HG03175 (cell line): ENCODE measurements around the gene PNPLA7.
"Not testable (repeated sequence)": the region's sequence is repeated elsewhere in the genome, so short reads cannot be mapped to it uniquely, and the experiment has no call there.

ENCODE experiments used
- ATAC-seq: cut with Tn5 transposase; IDR thresholded peaks from one replicate; pipeline ENCODE4 v1.9.1; 2021; ENCODE audit warnings: mild to moderate bottlenecking, moderate library complexity; ENCODE audit not compliant: unreplicated experiment

The PNPLA7 gene

DNA sequence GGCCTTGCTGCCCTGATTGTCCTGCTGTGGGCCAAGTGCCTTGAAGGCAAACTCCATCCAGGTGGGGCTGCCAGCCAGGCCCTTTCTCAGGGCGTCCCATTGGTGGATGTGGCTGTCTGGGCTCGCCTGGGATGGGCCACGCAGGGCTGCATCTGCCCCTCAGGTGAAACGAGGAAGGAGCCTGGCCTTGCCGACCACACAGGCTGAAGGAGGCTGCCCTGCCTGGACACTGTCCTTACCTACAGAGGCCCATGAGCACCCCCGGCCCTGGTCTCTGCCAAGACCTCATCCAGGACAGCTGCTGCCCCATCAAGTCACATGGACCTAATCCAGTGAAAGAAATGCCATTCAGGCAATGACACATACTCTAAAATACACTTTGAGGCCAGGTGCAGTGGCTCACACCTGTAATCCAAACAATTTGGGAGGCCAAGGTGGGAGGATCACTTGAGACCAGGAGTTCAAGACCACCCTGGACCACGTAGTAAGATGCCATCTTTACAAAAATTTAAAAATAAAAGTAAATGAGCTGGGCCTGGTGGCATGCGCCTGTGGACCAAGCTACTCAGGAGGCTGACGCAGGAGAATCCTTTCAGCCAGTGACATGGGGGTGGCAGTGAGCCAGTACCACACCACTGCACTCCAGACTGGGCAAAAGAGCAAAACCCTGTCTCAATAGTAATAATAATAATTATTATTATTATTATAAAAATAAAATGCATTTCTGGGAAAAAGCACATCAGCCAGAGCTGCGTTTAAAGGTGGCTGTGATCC, 33.9 kb downstream of the PNPLA7 start:
- no peak for ATAC-seq

DNA sequence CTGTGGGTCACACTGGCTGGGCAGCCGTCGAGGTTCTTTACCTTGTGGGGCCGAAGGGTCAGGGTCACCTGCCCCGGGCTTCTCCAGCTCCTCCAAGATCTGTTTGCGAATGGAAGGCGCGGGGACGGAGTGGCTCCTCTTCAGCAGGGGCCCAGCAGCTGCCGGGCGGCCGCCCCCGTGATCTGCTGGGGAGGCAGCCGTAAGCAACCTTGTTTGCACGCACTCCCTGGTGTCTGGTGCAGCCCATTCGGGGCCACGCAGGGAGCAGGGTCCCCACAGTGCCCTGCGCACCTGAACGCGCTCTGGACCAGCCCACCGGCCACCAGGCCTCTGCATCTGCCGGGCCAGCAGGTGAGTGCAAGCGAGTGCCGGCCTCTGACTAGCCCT, 34.9 kb downstream of the PNPLA7 start:
- no peak for ATAC-seq

DNA sequence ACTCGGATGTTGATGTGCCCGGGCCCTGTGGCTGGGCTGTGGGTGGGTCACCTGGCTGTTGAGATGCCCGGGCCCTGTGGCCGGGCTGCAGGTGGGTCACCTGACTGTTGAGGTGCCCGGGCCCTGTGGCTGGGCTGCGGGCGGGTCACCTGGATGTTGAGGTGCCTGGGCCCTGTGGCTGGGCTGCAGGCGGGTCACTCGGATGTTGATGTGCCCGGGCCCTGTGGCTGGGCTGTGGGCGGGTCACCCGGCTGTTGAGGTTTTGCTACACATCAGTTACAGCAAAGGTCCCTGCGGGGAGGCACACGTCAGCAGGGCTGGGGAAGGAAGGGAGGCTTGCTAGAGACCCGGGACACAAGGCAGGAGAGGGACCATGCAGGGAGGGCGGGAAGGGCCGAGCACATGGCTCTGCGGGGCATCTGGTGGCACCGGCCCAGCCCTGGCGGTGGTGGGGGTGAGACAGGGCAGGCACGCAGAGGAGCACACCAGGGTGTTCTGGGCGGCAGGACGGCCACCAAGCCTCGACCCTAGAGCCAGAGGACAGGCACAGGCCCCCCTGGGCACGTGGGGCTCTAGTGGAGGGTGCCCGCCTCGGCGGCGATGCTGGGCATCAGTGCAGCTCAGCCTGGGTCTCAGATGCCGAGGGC, 35.4 kb downstream of the PNPLA7 start:
- no peak for ATAC-seq

DNA sequence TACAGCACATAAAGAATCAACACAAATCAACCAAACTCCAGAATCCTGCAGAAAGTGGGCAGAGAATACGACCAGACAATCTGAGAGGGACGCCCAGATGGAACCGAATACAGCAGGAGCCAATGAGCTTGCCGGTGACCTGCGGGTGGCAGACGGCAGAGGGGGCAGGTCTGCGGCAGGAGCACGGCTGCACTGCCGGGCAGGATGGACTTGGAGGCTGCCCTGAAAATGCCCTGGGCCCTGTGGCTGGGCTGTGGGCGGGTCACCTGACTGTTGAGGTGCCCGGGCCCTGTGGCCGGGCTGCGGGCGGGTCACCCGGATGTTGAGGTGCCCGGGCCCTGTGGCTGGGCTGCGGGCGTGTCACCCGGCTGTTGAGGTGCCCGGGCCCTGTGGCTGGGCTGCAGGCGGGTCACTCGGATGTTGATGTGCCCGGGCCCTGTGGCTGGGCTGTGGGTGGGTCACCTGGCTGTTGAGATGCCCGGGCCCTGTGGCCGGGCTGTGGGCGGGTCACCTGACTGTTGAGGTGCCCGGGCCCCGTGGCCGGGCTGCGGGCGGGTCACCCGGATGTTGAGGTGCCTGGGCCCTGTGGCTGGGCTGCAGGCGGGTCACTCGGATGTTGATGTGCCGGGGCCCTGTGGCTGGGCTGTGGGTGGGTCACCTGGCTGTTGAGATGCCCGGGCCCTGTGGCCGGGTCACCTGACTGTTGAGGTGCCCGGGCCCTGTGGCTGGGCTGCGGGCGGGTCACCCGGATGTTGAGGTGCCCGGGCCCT, 36.2 kb downstream of the PNPLA7 start:
- ATAC-seq, result not testable (repeated sequence)

DNA sequence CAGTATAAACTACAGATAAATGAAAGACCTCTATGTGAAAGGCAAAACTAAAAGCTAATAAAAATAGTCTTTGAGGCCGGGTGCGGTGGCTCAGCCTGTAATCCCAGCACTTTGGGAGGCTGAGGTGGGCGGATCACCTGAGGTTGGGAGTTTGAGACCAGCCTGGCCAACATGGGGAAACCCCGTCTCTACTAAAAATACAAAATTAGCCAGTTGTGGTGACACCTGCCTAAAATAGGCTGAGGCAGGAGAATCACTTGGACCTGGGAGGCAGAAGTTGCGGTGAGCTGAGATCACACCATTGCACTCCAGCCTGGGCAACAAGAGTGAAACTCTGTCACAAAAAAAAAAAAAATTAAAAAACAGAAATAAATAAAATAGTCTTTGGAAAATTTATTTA, 37.1 kb downstream of the PNPLA7 start:
- ATAC-seq, result not testable (repeated sequence)

DNA sequence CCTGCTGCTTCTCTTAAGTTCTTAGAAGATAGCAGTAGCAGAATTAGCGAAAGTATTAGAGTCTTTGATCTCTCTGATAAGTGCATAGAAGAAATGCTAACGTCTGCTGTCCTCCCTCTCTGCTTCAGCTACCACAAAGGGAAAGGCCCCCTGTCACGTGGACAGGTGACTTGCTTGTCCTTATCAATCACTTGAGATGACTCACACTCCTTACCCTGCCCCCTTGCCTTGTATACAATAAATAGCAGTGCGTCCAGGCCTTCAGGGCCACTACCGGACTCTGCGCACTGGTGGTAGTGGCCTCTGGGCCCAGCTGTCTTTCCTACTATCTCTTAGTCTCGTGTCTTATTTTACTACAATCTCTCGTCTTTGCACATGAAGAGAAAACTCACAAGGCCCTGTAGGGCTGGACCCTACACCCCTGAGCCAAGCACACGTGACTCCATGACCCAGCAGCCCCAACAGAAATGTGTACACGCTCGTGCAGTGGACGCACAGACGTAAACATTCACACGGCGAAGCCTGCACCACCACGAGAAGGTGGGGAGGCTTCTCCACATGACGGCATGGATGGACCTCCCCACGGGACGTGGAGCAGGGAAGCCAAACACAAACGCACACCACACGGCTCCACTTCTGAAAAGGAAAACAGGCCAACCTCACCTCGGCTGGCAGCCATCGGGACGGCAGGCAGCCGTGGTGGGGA, 38.3 kb downstream of the PNPLA7 start:
- ATAC-seq, result no peak

DNA sequence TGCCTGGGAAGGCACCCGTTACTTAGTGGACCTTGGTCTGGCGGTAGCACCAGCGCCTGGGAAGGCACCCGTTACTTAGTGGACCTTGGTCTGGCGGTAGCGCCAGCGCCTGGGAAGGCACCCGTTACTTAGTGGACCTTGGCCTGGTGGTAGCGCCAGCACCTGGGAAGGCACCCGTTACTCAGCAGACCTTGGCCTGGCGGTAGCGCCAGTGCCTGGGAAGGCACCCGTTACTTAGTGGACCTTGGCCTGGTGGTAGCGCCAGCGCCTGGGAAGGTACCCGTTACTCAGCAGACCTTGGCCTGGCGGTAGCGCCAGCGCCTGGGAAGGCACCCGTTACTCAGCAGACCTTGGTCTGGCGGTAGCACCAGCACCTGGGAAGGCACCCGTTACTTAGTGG, 39.1 kb downstream of the PNPLA7 start:
- ATAC-seq, result not testable (repeated sequence)

DNA sequence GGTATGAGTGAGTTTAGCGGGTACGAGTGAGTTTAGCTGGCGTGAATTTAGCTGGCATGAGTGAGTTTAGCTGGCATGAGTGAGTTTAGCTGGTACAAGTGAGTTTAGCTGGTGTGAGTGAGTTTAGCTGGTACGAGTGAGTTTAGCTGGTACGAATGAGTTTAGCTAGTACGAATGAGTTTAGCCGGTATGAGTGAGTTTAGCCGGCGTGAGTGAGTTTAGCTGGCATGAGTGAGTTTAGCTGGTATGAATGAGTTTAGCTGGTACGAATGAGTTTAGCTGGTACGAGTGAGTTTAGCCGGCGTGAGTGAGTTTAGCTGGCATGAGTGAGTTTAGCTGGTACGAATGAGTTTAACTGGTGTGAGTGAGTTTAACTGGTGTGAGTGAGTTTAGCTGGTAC, 41.0 kb downstream of the PNPLA7 start:
- ATAC-seq, result no peak

DNA sequence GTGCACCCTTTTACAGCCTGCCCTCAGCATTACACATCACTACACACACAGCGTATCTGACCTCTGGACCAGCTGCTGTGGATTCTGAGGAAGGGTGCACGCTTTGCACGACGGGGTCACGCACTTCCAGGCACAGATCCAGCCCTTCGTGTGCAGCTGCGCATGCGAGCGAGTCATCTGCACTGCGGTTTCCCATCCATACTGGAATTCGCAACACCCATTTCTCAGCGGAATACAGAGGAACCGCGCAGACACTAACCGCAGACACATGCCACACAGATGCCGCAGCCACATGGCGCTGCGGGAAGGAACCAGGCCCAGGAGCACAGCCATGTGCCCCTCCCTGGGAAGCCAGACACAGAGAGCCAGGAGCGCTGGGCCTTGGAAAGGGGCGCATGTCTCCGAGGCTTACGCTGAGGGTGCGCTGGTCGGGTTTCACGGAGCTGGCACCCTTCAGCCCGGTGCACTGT, 43.5 kb downstream of the PNPLA7 start:
- no peak for ATAC-seq

DNA sequence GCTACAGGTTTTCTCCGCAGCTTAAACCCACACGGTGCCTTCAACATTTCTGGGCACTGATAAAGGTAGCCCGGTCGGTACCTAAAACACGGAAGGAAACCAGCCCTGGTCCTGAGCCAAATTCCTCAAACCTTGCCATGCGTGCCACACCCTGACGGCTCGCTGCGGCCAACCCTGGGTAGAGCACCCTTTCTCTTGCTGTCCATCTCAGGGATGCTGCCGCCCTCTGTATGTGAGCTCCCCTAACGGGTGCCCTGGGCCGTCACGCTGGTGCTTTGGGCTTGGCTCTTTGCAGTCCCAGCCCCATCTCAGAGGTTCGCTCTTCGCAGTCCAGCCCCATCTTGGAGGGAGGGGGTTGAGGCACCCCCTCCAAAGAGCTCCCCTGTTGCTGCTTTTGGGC, 43.9 kb downstream of the PNPLA7 start:
- ATAC-seq, result no peak

DNA sequence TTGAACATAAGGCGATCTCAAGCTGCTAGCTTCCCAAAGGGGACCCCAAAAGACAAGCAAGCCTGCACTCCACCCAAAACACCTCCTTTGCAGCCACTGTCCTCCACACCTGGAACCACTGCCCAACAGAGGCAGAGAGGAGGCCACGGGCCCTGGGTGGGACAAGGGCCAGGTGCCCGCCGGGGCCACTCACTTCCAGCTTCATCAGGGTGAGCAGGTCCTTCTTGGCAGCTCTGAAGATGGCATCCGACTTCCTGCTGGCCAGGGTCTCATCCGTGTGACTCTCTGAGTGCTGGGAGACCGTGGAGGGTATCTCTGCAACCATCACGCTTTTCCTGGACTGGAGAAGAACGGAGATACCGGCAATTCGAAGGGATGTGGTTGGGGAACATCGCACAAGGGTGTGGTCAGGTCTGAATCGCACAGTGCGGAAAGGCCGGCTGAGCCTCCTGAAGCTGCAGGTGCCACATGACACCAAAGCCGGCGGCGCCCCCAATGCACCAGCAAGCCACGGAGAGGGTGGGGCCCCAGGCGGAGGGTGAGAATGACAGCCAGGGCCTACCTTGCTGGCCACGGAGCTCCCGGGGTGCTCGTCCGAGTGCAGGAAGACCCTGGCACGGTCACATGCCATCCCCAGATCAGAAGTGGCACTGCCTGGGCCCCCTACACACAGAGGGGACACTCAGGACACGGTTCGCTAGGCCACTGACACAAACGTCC, 44.6 kb downstream of the PNPLA7 start:
- no peak for ATAC-seq

DNA sequence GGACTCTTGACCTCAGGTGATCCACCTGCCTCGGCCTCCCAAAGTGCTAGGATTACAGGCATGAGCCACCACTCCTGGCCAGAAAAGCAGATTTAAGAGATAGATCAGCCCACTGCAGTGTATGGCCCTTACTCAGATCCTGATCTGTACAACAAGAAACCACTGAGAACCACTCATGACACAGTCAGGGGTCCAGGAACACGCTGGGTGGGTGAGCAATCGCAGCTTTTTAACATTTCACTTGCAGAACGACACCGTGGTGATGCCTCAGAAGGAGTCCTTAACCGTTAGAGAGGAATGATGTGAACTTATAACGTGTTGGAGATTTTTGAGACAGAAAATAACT, 45.8 kb downstream of the PNPLA7 start:
- ATAC-seq, result no peak

DNA sequence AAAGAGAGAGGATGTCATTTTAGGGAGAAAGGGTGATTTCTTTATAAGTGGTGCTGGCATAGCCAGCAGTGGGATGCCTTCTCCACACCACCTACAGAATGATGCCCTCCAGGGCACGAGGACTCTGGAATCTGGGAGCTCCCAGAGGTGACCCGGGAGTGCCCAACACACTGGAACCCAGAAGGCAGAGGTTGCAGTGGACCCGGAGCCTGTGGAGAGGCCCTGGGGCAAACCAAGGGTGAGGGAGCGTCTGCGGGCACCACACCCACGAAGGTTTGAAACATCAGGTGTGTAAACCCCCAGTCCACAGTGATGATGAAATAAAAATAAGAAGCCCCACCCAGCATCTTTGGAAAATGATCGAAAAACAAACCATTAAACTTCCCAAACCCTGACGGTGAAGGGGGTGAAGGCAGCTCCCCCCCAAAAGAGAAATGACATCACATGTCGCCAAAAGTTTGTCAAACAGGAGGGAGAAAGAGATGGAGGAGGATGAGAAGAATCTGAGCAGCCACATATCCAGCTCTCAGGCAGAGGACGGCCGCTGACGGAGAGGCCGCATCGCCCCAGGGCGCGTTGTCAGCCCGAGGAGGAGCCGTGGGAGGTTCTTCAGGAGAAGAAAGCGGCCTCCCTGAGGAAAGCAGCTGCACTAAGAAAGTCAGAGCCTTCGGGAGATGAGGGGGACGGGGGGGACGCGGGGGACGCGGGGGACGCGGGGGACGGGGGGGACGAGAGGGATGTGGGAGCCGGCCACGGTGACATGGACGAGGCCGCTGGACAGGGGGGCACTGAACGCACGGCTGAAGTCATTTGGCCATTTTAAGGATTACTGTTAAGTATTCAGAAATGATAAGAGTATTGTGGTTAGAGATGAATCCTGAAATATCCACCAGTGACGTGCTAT, 47.9 kb downstream of the PNPLA7 start:
- no peak for ATAC-seq

DNA sequence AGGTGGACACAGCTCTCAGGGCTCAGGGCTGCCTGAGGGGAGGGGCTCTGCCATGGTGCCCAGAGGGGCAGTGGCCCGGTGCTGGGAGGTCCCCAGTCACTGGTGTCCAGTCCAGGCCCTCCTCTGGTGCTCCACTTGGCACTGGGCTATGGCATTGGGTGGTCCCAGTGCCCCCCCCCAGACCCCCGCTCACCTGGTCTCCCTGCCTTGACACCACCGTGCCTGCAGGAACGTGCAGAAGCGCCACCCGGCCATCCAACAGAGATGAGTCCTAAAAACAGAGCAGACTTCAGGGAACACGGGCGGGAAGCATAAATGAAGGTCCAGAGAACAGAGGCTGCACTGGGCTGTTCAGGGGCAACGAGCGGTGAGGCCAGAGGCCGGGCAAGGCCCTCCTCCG, 48.7 kb downstream of the PNPLA7 start:
- no peak for ATAC-seq

DNA sequence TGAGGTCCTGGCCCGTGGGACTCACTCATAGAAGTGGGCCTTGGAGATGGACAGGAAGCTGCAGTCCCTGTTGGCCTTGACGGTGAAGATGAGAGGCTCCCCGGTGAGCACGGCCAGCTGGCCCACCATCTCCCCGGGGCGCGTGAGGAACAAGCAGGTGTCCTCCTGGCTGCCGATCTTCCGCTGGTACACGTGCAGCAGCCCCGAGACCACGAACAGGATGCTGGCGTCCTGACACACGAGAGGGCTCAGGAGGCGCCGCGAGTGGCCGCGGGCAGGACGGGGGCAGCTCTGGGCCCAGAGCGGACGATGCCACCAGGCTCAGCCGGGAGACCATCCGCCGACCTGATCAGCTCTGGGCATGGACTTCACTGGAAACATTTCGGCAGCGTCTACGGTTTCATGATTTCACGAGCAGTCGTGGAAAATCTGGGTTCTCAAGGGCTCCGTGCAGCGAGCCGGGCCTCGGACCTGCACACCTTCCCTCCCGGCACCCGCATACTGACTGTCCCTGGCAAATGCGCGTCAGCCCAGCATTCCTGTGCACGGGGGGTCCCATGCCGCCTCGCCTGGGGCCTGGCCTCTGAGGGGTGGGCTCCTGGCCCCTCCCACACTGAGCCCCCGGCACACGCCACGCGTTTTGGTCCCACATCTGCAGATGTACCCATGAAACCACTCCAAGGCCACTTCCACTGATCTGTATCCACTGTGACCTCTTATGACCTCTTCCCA, 49.4 kb downstream of the PNPLA7 start:
- ATAC-seq, result no peak

DNA sequence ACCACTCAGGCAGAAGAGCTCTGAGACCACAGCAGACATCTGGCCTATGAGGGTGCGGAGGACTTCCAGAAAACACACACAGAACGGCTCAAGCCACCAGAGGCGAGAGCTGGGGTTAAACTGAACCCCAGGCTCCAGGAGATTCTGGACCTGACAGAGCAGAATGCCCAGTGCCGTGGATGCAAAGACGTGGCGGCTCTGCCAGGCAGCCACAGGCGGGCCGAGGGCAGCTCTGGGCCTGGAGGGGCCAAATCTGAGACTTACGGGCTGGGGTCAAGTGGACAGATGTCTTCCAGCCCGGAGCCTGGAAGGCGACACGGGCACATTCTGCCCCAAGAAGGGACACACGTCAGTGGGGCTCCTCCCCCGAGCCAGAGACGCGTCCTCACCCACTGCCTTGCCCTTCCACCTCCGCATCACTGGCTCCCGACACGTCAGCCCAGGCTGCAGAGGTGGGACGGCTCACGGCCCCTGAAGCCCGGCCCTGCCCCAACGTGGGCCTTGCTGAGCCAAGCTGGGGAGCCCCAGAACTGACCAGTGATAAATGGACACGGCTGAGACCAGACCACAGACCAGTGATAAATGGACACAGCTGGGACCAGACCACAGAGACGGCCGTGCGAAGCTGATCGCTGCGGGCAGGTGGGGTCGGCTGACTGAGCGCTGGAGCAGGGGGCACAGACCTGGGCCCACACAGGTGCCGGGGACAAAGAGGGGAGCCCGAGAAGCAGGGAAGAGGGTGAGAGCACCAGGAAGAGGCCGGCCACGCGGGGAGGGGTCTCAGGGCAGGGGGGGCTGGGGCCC, 50.1 kb downstream of the PNPLA7 start:
- no peak for ATAC-seq

DNA sequence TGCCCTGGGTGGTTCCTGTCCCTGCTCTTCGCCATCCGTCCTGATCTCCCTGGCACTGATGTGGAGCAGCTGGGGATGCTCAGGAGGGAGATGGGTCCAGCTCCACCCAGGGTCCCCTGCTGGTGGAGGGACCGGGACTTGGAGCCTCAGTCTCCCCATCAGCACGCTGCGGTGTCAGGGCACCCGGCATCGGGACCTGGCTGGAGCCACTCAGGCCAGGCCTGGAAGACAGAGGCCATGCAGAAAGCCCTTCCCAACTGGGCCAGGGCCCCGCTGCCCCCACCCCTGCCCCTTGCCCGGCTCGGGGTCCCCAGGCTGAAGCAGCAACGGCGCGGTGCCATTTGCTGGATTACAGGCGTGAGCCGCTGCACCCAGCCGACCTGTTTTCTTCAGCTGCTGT, 50.8 kb downstream of the PNPLA7 start:
- ATAC-seq, result no peak

DNA sequence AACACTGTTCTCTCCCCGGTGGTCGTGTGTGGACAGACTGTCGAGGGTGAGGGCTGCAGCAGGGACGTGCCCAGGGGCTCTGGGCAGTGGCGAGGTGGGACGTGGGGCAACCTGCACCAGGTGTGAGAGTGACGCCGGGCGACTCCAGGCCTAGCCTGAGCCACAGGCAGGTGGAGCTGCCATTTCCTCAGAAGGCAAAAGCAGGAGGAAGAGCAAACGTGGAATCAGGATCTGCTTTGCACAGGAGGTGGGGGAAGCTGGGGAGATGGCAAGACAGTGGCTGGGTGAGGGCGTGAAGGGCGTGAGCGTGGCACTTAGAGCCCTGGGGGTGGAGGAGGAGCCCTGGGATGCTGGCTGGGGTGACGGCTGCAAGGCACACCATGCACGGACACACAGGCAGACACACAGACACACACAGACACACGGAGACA, 51.5 kb downstream of the PNPLA7 start:
- no peak for ATAC-seq
